Activated T-cell treated with anti-CD3 and anti-CD28 coated beads, Interleukin-2, amount 50 U/mL, for 1 hour (primary cell): Measurements from ENCODE around the gene SLC4A2.
A peak's percentile ranks its signal among the peaks of the same experiment; 100 is the strongest.
"Not testable (repeated sequence)": the region's sequence is repeated elsewhere in the genome, so short reads cannot be mapped to it uniquely, and the experiment has no call there.

ENCODE experiments used
- DNase-seq: peaks from one replicate; pipeline ENCODE4 v3.0.0-alpha.2; 2020

SLC4A2 gene

DNA sequence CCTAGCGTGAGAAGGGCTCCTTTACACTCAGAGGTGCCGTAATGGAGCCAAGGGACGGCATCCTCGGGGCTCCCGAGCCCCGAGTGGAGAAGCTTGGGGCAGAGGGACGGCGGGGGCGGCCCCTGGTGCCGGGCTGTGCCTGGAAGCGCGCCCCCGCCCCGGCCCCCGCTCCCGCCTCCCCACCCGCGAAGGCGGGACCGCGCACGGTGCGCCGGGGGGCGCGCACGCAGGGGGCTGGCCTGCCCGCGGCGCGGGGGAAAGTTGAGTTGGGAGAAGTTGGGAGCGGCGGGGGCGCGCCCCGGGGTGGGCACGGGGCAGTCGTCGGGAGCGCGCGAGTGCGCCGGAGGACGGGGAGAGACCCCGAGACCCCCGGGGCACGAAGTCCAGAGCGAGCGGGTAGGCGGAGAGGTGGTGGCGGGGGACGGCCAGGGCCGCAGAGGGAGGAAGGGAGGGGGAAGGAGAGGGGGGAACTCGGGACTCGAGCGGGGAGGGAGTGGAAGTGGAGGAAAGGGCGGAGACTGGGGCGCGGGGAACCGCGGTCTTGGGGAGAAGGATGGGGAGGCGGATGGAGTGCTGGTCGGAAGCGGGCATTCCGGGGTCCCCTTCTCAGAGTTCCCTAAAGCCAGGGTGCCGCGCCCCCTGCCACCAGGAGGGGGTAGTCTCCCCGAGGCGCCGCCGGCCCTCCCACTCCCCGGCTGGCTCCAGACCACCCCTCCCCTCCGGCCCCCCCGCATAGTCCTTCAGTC is at the start of gene SLC4A2:
Gene SLC4A2 (plus strand): TSS at position 223 of the 746 bp plus-strand sequence. CDS start 2,399 bp downstream, outside the sequence.
- DNase-seq: peak; percentile 82

GRCh38 chr7:151010037-151010306 is 49.4 kb upstream of the SLC4A2 start:
- DNase-seq: no peak

GRCh38 chr7:151010307-151011096 is 48.9 kb upstream of the SLC4A2 start:
- DNase-seq: no peak

DNA sequence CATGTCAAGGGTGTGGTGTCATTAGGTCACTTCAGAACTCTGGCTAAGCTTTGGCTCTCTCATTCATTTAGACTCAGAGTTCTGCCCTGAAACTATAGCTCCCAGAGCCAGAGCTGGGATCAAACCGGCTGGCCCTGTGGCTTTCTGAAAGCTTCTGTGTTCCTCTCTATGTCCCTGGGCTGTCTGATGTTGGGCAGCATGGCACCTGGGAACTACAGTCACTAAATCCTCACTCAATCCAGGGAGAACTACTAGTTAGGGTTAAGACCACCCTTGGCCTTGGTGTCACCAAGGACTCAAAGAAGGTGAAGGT is 48.3 kb upstream of the SLC4A2 start:
- DNase-seq: no peak

GRCh38 chr7:151011616-151012015 is 47.8 kb upstream of the SLC4A2 start:
- DNase-seq: not testable (repeated sequence)

GRCh38 chr7:151012031-151012692 is 47.2 kb upstream of the SLC4A2 start:
- DNase-seq: no peak

DNA sequence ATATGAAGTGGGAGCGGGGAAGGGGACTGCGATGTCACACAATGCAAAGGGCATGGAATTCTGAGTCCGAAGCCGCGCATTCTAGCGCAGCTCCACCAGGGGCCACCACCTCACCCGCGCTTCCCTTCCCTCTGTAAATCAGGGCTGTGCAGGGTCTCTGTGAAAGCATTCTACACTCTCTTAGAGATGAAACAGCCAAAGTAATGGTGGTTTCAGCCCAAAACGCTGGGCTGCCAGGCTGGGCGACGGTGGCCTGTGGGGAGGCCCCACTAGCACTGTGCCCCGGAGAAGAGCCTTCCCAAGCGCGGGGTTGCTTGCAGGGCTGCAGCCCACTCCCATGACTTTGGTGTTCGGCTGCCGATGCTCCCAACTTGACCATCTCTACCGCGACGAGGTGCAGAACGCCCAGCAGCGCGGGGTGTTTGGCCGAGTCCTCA is 46.5 kb upstream of the SLC4A2 start:
- DNase-seq: no peak

- no peak for DNase-seq
These were observed 46.0 kb upstream of the SLC4A2 start for GRCh38 chr7:151013356-151013732.

GRCh38 chr7:151013733-151014497 is 45.5 kb upstream of the SLC4A2 start:
- DNase-seq: peak; percentile 86

DNA sequence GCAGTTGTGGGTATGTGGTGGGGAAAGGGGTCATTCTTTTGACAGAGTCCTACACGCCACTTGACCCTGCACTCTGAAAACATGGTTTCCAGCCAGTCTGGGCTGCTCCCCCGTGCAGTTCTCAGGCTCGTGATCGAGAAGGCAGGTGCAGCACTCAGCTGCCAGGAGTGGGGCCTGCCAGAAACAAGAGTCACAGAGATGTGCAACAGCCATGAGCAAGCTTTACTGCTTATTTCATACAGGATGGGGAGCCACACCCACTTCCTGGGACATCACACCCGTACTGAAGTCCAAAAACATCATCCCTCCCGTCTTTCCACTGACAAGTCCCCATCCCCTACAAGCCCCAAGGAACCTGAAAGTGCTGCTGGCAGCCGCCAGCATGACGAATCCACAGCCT is 44.4 kb upstream of the SLC4A2 start:
- no peak for DNase-seq

- no peak for DNase-seq
These were observed 43.4 kb upstream of the SLC4A2 start for GRCh38 chr7:151015967-151016366.

GRCh38 chr7:151016505-151016904 is 42.9 kb upstream of the SLC4A2 start:
- no peak for DNase-seq

DNA sequence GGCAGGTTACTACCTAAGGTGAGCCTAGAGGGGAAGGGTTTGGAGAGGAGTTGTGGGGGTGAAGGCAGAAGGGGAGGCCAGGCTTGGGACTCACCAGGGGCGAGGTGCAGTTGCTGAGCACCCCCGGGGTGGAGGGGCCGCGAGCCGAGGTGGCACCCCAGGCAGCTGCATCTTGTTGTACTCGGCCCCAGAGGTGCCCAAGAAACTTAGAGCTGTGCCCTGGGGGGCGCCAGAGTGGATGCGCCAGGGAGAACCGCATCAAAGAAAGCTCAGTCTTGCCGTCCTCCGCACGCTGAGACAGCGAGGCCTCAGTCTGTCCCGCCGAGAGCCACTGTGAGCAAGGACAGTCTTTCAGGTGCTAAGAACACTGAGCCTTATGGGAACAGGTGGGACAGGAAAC is 42.4 kb upstream of the SLC4A2 start:
- DNase-seq: no peak

- no peak for DNase-seq
These were observed 41.9 kb upstream of the SLC4A2 start for GRCh38 chr7:151017370-151017952.

DNA sequence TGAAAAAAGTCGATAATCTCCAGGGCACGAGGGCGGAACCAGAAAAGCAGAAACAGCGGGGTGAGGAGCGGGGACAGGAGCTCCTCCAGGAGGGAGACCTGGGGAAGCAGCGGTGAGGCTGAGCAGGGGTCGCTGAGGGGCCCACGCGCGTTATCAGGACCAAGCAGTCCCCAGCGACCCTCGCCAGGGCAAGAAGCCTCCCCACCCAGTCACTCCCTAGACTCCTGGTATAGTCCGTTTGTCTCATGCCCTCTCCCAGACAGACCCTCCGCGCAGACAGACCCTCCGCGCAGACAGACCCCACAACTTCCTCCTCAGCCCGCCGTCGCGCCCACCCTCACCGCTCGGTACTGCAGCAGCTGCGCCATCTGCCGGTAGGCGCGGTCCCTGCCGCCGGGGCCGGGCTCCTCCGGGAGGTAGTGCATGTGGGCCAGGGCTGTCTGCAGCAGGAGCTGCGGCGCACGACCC is 41.4 kb upstream of the SLC4A2 start:
- DNase-seq: peak; percentile 88

DNA sequence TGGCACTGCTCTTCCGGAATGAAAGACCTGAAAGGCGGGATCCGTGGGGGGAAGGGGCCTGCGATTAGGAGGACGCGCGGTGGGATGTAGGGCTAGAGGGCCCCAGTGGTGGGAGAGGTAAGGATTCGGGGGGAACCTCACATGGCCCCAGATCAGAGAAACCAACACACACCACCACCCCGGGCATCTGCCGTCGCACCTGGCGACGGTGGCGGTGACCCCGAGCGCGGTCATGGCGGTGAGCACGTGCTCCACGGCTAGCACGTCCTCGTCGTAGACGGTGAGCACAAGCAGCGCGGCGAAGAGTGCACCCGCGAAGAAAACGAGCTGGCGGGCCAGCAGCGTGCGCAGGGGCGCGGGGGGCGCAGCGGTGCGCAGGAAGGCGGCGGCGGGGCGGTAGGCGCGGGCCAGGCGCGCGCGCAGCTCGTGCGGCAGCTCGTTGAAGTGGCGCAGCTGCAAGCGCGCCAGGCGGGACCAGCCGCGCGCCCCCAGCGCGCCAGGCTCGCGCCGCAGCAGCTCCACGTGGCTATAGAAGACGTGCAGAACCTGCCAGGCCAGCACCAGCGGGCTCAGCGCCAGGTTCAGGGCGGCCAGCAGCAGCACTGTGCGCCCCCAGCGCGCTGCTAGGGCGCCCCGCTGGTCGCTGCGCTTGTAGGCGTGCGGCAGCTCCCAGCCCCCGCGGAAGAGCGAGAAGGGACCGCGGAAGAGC is 40.8 kb upstream of the SLC4A2 start:
- peak; percentile 64 for DNase-seq

DNA sequence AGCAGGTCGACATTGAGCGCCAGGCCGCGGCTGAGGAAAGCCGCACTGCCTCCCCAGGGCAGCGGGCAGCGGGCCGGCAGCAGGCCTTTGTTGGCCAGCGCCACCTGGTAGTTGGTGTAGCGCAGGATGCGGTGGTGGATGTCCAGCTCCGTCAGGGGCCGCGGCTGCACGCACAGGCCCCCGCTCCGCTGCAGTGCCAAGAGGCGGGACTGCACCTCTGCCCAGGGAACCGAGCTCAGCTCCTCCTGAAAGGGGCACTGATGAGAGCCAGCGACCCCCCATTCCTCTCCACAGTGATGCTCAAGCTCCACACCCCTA is 40.3 kb upstream of the SLC4A2 start:
- no peak for DNase-seq

- DNase-seq: no peak
These were observed 39.2 kb upstream of the SLC4A2 start for GRCh38 chr7:151020231-151020630.

- DNase-seq: no peak
These were observed 36.2 kb upstream of the SLC4A2 start for GRCh38 chr7:151023232-151023631.

DNA sequence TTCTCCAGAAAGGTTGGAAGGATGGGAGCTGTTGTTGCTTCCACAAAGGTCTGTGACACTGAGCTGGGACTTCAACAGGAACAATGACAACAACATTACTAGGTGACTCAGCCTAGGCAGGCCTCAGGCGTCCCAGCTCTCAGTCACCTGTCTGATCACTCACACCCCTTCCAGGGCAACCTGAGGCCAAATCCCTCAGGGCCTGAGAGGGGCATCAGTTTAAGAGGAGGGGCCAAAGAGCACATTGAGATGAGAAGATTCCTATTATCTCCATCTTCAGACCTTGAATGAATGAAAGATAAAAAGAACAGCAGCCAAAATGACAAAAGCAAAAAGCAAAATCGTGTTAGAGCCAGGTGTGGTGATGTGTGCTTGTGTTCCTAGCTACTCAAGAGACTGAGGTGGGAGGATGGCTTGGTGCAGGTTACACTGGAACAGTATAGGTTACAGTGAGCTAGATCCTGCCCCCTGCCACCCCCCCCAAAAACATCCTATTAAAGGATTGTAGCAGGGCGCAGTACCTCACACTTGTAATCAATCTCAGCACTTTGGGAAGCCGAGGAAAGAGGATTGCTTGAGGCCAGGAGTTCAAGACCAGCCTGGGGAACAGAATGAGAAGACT is 34.8 kb upstream of the SLC4A2 start, which contains the start of gene ATG9B:
Gene ATG9B (minus strand): TSS at position 60 of the 622 bp plus-strand sequence. CDS start 71 bp downstream, outside the sequence.
- no peak for DNase-seq

- DNase-seq: no peak
These were observed 33.3 kb upstream of the SLC4A2 start for GRCh38 chr7:151025924-151026671.
